ENCODE measurements around the gene BORCS6.
"Not testable (repeated sequence)": the region's sequence is repeated elsewhere in the genome, so short reads cannot be mapped to it uniquely, and the experiment has no call there.

BORCS6 gene

DNA sequence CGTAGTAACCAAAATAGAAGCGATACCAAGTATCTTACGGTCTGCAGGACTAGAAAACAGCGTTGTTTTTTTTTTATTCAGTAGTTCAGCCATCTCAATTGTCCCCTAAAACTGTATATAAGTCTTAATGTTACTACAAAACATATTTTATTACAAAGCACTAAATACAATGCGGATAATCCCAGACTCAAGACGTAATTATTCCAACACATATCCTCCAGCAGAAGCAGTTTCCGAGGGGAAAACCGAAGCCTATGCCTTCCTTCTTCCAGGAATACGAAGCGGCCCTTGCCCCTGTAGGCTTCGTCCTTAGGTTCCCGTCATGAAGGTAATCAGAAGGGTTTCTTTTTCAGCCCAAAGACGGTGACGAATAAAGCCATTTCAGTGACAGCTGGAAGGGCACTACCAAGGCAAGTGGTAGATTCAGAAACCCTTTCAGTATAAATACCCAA lies 16.1 kb downstream of the BORCS6 start:
- Histone ChIP-seq H3K4me1 (peaks cover 21% of the 10 kb centered on the region), H3K36me3 (replicated peaks) (no peaks in the 10 kb centered on the region), H3K9me3 (no peaks in the 10 kb centered on the region), H3K27me3 (ENCODE audit: low read depth) (no peaks in the 10 kb centered on the region), H3K4me3 (peak overlapping the region; percentile 39)
- in situ Hi-C loops (cut with MboI; ENCODE audit: low sequenced_read_pairs): loop anchor here (25.0 kb wide), 1 partner anchor 937 kb away; the partner anchor contains the start of genes DVL2, GABARAP and PHF23
- DNase-seq (ENCODE audit: low spot score in 2 of 2): peak; percentile 59 to 66

DNA sequence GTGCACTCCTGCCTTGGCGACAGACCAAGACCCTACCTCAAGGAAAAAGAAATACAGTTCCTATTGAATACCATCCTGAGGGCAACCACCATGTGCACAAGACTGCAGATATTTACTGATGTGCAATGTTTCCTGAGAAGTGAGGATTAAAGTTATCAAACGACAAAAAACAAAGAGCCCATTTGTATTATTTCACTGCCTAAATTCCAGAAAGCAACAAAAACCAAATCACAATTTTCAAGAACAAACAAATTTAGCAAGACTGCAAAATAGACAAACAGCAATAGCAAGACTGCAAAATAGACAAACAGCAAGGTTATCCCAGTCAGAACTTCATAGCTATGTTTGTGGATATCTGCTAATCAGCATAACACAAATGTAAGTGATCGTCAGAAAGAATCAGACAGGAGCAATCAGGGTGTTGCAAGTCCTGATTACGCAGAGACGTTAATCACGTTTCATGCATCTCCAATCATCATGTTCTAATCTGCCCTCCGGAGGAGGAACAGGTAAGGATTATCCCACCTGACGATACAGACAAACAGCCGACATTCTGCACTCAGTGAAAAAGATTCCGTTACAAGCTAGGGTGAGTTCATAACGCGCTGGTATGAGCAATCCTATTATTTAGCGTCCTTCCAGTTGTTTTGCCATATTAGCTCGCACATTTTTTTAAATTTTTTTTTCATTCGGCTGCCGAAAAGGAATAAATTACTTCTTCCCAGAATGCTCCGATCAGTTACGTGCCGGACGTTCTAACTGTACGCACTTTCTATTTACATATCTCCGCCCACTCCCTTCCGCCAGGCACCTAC lies 16.7 kb downstream of the BORCS6 start:
- in situ Hi-C loops (cut with MboI; ENCODE audit: low sequenced_read_pairs): loop anchor here (25.0 kb wide), 1 partner anchor 936 kb away; the partner anchor contains the start of genes DVL2, GABARAP and PHF23
- DNase-seq (ENCODE audit: low spot score in 2 of 2): peak; percentile 87 to 99
- H3K4me1 ChIP-seq: peaks cover 21% of the 10 kb centered on the region

DNA sequence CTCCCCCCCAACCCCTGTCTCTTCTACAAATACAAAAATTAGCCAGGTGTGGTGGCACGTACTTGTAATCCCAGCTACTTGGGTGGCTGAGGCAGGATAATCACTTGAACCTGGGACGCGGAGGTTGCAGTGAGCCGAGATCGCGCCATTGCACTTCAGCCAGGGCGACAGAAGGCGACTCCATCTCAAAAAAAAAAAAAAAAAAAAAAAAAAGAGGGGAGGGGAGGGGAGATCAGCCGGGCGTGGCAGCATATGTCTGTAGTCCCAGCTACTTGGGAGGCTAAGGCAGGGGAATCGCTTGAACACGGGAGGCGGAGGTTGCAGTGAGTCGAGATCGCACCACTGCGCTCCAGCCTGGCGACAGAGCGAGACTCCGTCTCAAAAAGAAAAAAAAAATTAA lies 19.8 kb downstream of the BORCS6 start:
- H3K36me3 ChIP-seq (replicated peaks); DNase-seq (ENCODE audit: low spot score in 2 of 2); H3K27me3 ChIP-seq (ENCODE audit: low read depth); H3K9me3 ChIP-seq; H3K4me3 ChIP-seq: not testable (repeated sequence)
- peaks cover 10% of the 10 kb centered on the region for H3K4me1 ChIP-seq
- in situ Hi-C loops (cut with MboI; ENCODE audit: low sequenced_read_pairs): loop anchor here (25.0 kb wide), 1 partner anchor 933 kb away; the partner anchor contains the start of genes DVL2, GABARAP and PHF23

More for the DNA sequence above, 16.7 kb downstream of the BORCS6 start:
- no peaks in the 10 kb centered on the region for H3K27me3 ChIP-seq (ENCODE audit: low read depth)
- H3K4me3 ChIP-seq: peak overlapping the region; percentile 39
- no peaks in the 10 kb centered on the region for H3K9me3 ChIP-seq
- H3K36me3 ChIP-seq (replicated peaks): no peaks in the 10 kb centered on the region

DNA sequence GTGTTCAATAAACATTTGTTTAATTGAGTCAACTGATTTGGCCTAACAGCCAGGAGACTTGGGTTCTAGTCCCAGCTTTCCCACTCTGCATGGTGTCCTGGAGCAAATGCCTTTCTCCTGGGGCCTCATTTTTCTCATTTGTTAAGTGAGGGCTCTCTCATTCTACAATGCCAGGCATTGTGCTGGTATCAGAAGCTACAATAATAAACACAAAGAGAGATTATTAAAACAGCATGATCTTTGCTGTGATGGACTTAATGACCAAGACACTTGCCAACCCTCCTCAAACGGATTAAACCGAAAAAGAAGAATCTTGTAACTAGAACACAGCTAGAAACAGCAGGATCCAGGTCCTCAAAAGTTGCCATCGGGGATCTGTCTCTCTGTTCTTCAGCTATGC lies 22.5 kb downstream of the BORCS6 start:
- peaks cover 20% of the 10 kb centered on the region for H3K4me1 ChIP-seq
- H3K4me3 ChIP-seq: no peak overlapping the region
- H3K27me3 ChIP-seq (ENCODE audit: low read depth): no peaks in the 10 kb centered on the region
- no peak for DNase-seq (ENCODE audit: low spot score in 2 of 2)
- no peaks in the 10 kb centered on the region for H3K9me3 ChIP-seq
- in situ Hi-C loops (cut with MboI; ENCODE audit: low sequenced_read_pairs): loop anchor here (25.0 kb wide), 1 partner anchor 930 kb away; the partner anchor contains the start of genes DVL2, GABARAP and PHF23
- peaks cover under 1% of the 10 kb centered on the region for H3K36me3 ChIP-seq (replicated peaks)

DNA sequence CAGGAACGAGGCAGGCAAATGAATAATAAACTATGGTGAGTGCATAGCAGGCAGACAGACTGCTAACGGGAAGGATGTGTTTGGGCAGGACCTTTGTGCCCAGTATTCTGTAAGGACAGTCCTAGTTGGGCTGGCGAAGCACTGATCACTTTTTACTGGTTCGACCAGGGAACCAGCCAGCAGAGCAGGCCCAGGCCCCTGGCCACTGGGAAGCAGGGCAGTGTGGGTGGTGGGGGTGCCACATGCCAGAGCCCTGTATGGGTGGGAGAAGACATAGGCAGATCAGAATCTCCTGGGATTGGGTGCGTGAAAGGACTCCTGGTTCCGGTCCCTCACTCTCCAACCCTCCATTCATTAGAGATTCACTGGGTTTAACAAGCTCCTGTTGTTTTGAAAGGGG lies 23.2 kb downstream of the BORCS6 start:
- H3K36me3 ChIP-seq (replicated peaks): peaks cover 7% of the 10 kb centered on the region
- DNase-seq (ENCODE audit: low spot score in 2 of 2): no peak
- in situ Hi-C loops (cut with MboI; ENCODE audit: low sequenced_read_pairs): loop anchor here (25.0 kb wide), 1 partner anchor 929 kb away; the partner anchor contains the start of genes DVL2, GABARAP and PHF23
- H3K4me3 ChIP-seq: no peak overlapping the region
- peaks cover 20% of the 10 kb centered on the region for H3K4me1 ChIP-seq
- H3K27me3 ChIP-seq (ENCODE audit: low read depth): no peaks in the 10 kb centered on the region
- H3K9me3 ChIP-seq: no peaks in the 10 kb centered on the region

DNA sequence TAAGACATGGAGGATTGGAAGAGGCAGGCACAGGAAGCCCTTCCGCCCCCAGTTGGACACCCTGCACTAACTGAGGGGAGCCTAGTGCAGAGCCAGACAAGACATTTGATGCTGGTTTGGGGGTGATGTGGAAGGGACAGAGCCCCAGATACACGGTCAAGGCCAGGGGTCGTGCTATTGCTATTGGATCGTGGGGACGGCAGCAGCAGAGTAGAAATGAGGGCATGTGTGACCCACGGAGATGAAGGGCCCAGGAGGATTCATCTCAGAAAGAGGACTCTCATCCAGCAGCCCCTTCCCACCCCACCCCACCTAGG lies 25.2 kb downstream of the BORCS6 start:
- in situ Hi-C loops (cut with MboI; ENCODE audit: low sequenced_read_pairs): loop anchor here (25.0 kb wide), 1 partner anchor 927 kb away; the partner anchor contains the start of genes DVL2, GABARAP and PHF23
- no peak for DNase-seq (ENCODE audit: low spot score in 2 of 2)
- Histone ChIP-seq H3K9me3 (no peaks in the 10 kb centered on the region), H3K27me3 (ENCODE audit: low read depth) (no peaks in the 10 kb centered on the region), H3K4me1 (peaks cover 31% of the 10 kb centered on the region), H3K4me3 (no peak overlapping the region), H3K36me3 (replicated peaks) (peaks cover 21% of the 10 kb centered on the region)

DNA sequence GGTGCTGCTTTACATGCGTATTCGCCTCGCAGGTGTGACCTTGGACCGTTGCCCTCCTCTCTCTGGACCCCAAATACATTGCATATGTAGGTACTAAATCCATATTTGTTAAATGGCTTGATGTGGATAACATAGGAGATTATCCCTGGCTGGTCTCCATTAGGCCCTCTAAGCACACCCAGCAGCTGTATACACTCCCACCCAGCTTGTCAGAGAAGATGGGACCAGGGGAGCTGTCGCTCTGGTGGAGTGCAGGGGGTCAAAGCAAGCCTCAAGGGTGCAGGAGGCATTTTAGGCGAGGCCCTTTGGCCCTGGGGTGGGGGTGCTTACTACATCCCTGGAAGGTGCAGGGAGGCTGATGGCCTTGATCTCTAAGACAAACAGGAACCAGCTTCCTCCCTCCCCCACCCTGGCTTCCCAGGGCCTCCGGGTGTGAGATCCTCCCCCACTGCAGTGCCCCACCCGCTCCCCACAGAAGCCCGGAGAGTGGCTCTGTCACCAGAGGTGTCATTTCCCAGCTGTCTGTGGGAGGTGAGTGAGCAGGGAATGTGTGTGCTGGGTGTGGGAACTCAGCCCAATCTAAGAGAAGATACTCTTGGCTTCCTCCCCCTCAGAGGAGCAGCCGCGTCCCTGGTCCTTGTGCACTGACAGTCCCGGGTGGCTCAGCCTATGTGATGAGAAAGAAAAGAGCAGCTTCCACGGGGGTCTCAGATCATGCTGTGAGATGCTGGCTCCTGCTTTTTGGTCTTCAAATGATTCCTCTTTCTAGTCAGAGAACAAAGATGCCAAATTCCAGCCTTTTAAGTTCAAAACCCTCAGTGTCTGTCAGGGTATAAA lies 25.8 kb downstream of the BORCS6 start:
- no peak overlapping the region; the same call in 1 of the 2 replicates for H3K4me3 ChIP-seq
- peaks cover 27% of the 10 kb centered on the region for H3K36me3 ChIP-seq (replicated peaks)
- DNase-seq (ENCODE audit: low spot score in 2 of 2): peak; percentile 27 to 77
- no peaks in the 10 kb centered on the region for H3K9me3 ChIP-seq
- H3K4me1 ChIP-seq: peaks cover 31% of the 10 kb centered on the region
- no peaks in the 10 kb centered on the region for H3K27me3 ChIP-seq (ENCODE audit: low read depth)
- in situ Hi-C loops (cut with MboI; ENCODE audit: low sequenced_read_pairs): loop anchor here (25.0 kb wide), 1 partner anchor 927 kb away; the partner anchor contains the start of genes DVL2, GABARAP and PHF23

DNA sequence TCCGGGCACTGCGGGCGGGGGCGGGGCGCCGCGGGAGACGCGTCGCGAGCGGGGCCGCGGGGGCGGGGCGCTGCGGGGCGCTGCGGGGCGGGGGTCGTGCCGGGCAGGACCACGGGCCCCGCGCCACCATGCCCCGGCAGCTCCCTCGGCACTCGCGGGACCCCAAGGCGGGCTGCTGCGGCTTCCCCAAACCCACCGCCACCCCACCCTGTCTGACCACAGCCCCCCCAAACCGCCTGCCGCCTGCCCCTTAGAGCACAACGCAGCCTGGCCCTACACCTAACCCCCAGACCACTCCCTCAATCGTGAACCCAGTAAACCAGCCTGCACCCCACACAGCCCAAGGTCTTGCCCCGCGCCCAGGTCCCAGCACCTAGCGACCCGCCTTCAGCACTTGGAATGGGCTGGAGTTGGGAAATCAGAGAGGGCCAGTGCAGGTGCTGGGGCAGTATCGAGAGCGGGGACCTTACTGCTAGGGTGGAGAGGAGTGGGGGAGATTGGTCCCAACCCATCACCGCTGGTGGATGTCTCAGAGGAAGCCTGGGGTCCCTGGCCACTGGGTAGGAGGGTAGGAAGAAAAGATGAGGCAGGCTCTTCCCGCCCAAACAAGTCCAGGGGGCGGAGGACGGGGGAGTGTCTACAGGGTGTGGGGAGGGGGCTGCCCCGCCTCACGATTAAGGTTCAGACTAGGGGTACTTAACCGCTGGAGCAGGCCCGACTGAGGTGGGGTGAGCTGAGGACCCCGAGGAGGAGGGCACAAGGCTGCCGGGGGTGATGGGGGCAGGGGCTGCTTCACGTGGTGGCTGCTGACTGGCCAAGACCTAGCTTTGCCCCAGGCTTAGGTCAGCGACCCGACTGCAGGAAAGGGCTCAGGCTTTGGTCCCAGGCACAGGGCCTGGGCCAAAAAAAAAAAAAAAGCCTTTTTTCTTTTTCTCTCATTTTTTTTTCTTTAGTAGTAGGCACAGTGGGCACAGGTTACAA lies 26.7 kb downstream of the BORCS6 start:
- DNase-seq (ENCODE audit: low spot score in 2 of 2): peak in 1 of 2 experiments; percentile 59
- H3K27me3 ChIP-seq (ENCODE audit: low read depth): no peaks in the 10 kb centered on the region
- H3K9me3 ChIP-seq: no peaks in the 10 kb centered on the region
- peak overlapping the region; percentile 88 for H3K4me3 ChIP-seq
- H3K4me1 ChIP-seq: peaks cover 31% of the 10 kb centered on the region
- peaks cover 31% of the 10 kb centered on the region for H3K36me3 ChIP-seq (replicated peaks)
- in situ Hi-C loops (cut with MboI; ENCODE audit: low sequenced_read_pairs): loop anchor here (25.0 kb wide), 1 partner anchor 926 kb away; the partner anchor contains the start of genes DVL2, GABARAP and PHF23

DNA sequence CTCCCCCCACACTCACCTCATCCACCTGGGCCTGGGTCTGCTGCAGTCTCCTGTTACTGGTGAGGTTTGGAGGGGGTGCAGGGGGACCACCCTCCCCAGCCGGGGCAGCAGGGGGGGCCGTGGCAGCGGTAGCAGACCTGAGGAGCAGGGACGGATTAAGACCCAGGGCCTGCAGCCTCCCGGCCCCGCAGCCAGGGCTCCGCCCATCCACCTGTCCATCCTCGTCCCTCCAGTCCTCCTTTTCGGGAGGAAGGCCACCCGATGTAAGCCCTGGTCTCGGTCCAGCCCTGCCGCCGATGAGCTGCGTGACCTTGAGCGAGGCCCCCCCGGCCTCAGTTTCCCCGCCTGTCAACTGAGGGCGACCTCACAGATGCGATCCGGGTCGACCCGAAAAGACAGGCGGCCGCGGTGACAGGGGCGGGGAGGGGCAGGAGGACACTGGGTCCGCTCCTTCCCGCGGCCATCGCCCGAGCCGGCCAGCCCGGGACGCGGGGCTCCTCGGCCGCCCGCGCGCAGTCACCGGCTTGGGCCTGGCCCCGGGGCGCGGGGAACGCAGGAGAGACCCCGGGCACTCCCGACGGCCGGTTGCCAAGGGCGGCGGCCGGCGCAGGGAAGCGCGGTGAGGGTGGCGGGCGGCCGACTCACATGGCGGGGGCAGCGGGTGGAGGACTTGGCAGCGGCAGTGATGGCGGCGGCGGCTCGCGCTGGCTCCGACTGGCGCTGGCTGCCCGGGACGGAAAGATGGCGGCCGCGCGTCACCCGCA lies 27.6 kb downstream of the BORCS6 start, which contains the start of gene VAMP2:
Gene VAMP2, minus strand, starts transcription at position 716 of the 764 bp plus-strand sequence. Its CDS starts 69 bp downstream, at position 647.
- Histone ChIP-seq H3K27me3 (ENCODE audit: low read depth) (no peaks in the 10 kb centered on the region), H3K4me3 (peak within 1 kb of the TSS; percentile 88), H3K36me3 (replicated peaks) (peaks cover 37% of the 10 kb centered on the region), H3K4me1 (peaks cover 31% of the 10 kb centered on the region), H3K9me3 (no peaks in the 10 kb centered on the region)
- in situ Hi-C loops (cut with MboI; ENCODE audit: low sequenced_read_pairs): loop anchor here (25.0 kb wide), 1 partner anchor 925 kb away; the partner anchor contains the start of genes DVL2, GABARAP and PHF23
- DNase-seq (ENCODE audit: low spot score in 2 of 2): peak; percentile 49 to 80

DNA sequence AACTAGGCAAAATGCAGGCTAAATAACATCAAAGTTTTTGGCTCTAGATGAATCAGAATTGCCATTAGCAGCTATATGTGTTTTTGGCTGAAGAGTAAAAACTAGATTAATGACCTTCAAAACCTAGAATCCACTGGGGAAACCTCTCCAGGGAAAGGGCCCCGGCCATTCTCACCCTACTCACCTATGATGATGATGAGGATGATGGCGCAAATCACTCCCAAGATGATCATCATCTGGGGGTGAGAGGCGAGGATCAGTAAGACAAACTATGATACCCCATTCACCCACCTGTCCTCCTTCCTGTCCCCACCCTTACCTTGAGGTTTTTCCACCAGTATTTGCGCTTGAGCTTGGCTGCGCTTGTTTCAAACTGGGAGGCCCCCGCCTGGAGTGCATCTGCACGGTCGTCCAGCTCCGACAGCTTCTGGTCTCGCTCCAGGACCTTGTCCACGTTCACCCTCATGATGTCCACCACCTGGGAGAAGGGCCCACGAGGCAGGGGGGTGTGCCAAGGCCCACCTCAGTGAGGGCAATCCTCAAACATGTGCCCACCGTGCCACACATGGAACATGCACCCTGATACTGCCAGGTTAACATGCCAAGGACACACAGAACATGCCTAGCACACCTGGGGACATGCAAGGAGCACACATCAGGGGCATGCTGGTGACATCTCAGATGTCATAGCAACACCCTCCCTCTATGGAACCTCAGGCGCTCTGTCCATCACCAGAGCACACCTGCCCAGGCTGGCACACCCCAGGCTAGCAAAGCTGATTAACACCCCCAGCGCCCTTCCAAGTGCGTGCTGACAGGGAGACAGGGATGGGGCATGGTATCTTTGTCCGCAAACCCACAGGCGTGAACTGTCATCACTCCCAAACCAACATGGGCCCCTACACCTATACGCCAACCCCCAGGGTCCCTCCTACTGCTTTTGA lies 28.4 kb downstream of the BORCS6 start:
- peaks cover 37% of the 10 kb centered on the region for H3K36me3 ChIP-seq (replicated peaks)
- no peaks in the 10 kb centered on the region for H3K27me3 ChIP-seq (ENCODE audit: low read depth)
- H3K4me3 ChIP-seq: peak overlapping the region; percentile 88
- in situ Hi-C loops (cut with MboI; ENCODE audit: low sequenced_read_pairs): loop anchor here (25.0 kb wide), 1 partner anchor 924 kb away; the partner anchor contains the start of genes DVL2, GABARAP and PHF23
- DNase-seq (ENCODE audit: low spot score in 2 of 2): no peak
- H3K9me3 ChIP-seq: no peaks in the 10 kb centered on the region
- peaks cover 33% of the 10 kb centered on the region for H3K4me1 ChIP-seq

DNA sequence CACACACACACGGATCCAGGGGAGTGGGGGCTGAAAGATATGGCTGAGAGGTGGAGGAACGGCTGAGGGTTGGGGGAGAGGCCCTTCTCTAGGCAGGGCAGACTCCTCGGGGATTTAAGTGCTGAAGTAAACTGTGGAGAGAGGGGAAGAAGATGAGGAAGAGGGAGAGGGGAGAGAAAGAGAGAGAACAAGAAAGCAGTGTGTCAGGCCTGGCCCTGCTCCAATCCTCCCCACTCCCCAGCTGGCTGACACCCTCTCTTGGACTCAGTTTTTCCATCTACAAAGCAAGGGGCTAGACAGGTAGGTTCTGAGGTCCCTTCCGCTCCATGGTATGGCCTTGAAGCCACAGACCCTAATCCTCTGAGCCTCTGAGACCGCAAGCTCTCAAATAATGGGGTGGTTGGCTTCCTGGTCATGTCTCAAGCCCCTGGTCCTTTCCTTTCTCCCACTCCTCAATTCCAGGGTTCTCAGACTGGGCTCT lies 29.2 kb downstream of the BORCS6 start:
- H3K4me3 ChIP-seq: no peak overlapping the region; the same call in 1 of the 2 replicates

More for the DNA sequence above, 29.2 kb downstream of the BORCS6 start:
- H3K9me3 ChIP-seq: no peaks in the 10 kb centered on the region
- peaks cover 37% of the 10 kb centered on the region for H3K36me3 ChIP-seq (replicated peaks)
- peaks cover 36% of the 10 kb centered on the region for H3K4me1 ChIP-seq
- no peak for DNase-seq (ENCODE audit: low spot score in 2 of 2)
- in situ Hi-C loops (cut with MboI; ENCODE audit: low sequenced_read_pairs): loop anchor here (25.0 kb wide), 1 partner anchor 923 kb away; the partner anchor contains the start of genes DVL2, GABARAP and PHF23
- H3K27me3 ChIP-seq (ENCODE audit: low read depth): no peaks in the 10 kb centered on the region
